Epidermal melanocyte (primary cell): ENCODE results near the gene CAMSAP1.
"Not testable (repeated sequence)": the region's sequence is repeated elsewhere in the genome, so short reads cannot be mapped to it uniquely, and the experiment has no call there.

ENCODE experiments used
- DNase-seq: peaks from one replicate; pipeline ENCODE4 v3.0.0; 2011; ENCODE audit warnings: low spot score; ENCODE audit not compliant: insufficient read length

The CAMSAP1 gene, protein sequence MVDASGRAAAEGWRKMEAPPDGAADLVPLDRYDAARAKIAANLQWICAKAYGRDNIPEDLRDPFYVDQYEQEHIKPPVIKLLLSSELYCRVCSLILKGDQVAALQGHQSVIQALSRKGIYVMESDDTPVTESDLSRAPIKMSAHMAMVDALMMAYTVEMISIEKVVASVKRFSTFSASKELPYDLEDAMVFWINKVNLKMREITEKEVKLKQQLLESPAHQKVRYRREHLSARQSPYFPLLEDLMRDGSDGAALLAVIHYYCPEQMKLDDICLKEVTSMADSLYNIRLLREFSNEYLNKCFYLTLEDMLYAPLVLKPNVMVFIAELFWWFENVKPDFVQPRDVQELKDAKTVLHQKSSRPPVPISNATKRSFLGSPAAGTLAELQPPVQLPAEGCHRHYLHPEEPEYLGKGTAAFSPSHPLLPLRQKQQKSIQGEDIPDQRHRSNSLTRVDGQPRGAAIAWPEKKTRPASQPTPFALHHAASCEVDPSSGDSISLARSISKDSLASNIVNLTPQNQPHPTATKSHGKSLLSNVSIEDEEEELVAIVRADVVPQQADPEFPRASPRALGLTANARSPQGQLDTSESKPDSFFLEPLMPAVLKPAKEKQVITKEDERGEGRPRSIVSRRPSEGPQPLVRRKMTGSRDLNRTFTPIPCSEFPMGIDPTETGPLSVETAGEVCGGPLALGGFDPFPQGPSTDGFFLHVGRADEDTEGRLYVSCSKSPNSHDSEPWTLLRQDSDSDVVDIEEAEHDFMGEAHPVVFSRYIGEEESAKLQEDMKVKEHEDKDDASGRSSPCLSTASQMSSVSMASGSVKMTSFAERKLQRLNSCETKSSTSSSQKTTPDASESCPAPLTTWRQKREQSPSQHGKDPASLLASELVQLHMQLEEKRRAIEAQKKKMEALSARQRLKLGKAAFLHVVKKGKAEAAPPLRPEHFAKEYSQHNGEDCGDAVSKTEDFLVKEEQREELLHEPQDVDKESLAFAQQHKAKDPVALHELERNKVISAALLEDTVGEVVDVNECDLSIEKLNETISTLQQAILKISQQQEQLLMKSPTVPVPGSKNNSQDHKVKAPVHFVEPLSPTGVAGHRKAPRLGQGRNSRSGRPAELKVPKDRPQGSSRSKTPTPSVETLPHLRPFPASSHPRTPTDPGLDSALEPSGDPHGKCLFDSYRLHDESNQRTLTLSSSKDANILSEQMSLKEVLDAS (N-terminal part only)

DNA sequence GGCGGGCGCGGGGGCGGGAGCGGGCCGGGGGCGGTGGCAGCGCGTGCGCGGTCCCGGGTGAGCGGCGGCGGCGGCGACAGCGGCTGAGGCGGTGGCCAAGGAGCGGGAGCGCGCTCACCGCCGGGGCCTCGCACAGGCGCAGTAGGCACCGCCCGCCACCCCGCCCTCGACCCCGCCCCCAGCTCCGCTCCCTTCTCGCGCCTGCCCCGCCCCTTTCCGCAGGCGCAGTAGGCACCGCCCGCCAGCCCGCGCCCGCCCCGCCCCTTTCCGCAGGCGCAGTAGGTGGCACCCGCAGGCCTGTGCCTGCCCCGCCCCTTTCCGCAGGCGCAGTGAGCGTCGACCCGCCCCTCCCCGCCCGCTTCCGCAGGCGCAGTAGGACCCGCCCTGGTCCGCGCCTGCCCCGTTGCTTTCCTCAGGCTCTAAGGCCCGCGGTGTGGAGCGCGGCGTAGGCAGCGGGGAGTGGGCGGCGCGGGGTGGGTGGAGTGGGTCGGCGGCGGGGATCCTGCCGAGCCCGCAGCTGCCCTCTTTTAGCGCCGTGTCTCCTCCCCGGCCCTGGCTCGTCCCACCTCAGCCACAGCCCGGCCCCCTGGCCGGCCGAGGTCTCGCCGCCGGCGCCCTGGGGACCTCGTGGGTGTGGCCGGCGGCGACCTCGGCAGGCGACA, at the start of gene CAMSAP1:
Gene CAMSAP1, minus strand, starts transcription at position 116 of the 662 bp plus-strand sequence. CDS start 387 bp downstream, outside the sequence.
- peak; percentile 91 for DNase-seq

DNA sequence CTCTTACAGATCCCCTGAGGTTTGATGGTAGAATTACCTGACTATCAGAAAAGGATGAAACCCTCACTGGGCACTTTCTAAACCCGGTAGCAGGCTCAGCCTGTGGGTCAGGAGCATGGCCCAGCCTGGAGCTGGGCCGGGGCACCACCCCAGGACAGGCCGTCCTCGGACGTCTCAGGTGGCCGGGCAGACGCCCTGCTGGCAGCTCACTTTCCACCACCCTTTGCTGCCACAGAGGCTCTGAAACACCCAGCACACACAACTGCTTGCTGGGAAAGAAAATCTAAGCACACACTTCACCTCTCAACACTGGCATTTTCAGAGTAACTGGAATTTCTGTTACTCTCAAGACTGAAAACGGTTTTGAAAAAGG, 49.4 kb upstream of the CAMSAP1 start:
- DNase-seq, result no peak

DNA sequence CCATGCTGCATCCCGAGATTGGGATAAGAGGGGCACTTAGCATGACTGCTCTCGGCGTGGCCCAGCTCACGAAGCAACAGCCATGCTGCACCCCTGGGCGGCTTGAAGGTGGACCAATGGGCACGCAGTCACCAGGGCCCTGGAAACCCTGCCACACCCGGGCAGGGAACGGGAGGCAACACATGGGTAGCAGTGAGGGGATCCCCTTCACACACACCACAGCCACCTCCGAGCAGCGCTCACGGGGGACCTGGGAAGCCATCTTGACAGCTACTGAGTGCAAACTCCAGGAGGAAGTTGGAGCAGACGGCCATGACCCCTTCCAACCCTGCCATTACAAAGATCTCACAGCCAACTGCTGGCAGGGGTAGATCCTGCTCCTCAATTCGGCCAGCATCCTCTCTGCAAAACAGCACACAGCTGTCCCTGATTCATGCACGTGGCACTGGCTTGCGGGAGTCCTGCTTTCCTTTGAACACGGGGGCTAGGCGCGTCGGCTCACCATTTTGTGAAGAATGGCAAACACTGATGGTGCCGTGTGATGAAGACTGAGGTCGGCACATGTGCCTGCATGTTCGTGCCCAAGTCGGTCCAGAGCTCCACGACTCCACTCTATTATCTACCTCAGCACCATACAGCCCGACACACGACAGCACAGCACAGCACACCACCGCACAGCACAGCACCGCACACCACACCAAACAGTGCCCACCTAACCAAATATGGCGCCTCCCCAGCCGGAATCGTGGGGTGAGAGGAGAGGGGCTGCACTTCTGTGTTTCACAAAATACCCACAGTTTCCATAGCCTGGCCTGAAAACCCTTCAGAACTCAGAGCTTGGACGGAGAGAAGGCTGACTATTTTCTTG, 48.8 kb upstream of the CAMSAP1 start:
- DNase-seq, result no peak

DNA sequence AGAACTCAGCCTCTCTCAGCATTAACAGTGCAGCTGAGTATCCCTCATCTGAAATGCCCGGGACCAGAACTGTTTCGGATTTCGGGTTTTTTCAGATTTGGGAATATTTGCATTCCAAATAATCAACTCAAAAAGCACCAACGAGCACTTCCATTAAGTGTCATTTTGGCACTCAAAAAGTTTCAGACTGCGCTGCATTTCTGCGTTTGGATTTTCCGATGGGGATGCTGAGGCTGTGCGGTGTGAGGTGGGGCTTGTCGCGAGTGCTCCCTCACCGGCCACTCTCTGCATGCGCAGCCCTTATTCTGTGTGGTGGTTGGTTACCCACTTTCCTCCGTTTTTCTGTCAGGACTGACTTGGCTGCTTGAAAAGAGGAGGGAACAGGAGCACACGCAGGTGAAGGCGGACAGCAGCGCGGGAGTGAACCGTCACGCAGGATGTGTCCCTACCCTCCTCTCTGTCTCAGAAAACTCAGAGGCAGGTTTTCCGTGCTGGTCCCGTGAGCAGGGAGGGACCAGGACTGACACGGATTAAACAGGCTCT, 45.4 kb upstream of the CAMSAP1 start:
- DNase-seq, result no peak

DNA sequence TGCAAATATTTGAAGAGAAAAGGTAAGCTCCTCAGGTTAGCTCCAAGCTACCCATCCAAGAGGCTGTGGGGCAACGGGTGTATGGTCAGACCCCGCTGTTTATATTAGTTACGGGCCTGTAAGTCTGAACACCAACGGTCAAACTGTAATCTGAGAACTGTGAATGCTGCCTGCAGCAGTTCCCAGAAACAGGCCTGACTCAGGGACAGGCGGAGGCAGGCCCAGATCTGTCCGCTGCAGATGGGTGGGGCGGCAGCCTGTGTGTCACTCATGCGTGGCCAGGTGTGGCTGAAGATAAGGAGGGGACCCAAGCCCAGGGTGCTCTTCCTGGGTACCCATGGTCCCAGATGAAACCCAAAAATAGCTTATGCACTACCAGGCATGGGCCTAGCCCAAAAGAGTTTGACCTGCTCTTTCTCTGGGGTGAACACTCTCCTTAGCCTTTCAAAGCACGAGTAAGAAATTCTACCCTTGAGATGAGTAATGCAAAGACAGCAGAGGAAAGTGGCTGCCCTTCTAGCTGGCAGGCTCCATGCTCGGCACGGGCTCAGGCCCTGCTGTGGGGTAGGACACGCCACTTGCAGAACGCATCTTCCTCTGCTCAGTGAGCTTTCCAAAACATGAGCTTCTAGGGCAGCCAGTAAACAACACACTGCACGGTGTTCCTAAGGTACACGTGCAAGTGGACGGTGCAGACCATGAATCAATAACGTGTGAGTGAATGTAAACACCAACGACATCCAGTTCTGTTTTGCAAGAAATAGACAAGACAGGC, 44.7 kb upstream of the CAMSAP1 start:
- DNase-seq, result no peak

DNA sequence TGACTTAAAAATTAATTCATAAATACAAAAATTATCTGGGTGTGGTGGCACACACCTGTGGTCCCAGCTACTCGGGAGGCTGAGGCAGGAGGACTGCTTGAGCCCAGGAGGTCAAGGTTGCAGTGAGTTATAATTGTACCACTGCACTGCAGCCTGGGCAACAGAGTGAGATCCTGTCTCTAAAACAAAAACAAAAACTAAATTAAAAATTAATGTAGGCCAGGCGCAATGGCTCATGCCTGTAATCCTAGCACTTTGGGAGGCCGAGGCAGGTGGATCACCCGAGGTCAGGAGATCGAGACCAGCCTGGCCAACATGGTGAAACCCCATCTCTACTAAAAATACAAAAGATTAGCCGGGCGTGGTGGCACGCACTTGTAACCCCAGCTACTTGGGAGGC, 44.0 kb upstream of the CAMSAP1 start:
- DNase-seq, result not testable (repeated sequence)

DNA sequence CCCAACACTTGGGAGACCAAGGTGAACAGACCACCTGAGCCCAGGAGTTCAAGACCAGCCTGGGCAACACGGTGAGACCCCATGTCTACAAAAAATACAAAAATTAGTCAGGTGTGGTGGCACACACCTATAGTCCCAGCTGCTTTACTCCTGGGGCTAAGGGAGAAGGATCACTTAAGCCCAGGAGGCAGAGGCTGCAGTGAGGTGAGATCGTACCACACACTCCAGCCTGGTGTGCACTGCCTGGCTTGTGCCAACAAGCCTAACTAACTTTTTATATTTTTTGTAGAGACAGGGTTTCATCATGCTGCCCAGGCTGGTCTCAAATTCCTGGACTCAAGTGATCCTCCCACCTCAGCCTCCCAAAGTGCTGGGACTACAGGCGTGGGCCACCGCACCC, 43.5 kb upstream of the CAMSAP1 start:
- DNase-seq, result not testable (repeated sequence)

DNA sequence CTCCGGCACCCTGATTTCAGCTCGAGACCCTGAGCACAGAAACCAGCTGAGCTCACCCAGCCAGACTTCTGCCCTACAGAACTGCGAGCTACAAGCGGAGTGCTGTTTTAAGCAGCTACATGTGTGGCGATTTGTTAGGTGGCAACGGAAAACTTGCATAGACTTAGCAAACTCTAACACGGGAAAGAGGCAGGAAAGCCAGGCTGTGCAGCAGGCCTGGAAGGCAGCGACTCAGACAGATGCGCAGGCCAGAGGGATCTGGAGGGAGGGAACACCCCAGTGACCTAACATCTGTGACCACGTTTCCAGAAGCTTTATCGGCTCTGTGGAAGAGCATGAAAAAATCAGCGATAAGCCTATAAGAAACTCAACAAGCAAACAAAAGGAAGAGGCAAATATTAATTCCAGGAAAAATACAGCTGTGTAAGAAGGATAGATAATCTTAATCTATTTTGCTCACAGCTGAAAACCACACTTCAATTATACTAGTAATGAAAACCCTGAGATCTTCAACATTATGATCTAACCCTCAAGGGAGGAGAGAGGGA, 42.9 kb upstream of the CAMSAP1 start:
- DNase-seq, result no peak

DNA sequence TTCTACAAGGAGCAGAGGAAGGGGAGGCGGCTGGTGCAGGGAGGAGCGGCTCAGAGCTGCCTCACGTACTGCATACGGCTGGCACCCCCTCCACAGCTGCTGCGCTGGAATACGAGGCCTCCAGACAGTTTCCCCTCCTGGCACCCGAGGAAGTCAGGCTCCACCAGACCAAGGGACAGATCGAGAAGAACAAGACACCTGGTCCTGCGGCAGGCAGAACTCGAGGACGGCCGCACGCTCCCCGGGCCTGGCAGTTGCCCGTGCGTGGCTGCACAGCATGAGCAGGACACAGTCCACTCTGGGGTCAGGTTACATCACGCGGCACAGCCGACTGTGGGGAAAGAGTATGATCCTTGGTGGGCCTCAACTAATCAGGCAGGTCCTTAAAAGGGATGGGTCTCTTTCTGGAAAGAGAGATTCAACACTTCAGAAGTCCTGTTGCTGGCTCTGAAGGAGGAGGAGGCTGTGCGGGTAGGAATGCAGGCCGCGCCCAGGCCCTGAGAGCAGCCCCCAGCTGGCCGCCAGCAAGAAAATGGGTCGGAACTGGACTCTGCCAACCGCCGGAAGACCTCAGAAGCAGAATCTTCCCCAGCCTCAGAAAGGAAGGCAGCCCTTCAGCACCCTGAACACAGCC, 42.3 kb upstream of the CAMSAP1 start:
- DNase-seq, result no peak

DNA sequence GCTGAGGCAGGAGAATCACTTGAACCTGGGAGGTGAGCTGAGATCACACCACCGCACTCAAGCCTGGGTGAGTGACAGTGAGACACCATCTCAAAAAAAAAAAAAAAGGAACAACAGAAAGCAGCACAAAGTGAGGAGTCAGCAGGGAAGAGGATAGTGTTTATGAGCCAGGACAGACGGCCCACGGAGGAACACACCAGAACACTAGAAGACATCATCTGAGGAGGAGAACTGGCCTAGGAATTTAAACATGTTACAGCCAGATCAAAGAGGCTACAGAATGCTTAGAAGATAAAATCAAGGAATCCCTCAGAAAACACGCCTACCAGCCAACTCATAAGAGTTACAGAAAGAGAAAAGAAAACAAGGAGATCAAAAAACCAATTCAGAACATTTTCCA, 41.6 kb upstream of the CAMSAP1 start:
- no peak for DNase-seq

DNA sequence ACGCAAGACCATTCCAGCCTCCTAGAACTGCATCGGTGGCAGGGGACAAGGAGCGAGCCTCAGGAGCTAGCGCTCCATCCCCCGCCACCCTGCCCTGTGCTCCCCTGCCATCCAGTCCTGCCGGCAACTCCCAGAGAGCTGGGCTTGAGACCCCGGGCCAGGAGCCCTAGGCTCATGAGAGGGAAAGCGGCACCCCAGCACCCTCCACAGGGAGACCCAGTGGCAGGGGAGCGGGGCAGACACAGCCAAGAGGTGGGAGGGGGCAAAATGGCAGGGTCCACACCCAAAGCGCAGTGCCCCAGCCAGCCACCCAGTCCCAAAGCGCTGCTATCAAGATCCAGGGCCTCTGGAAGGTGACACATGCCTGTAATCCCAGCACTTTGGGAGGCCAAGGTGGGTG, 41.1 kb upstream of the CAMSAP1 start:
- no peak for DNase-seq

DNA sequence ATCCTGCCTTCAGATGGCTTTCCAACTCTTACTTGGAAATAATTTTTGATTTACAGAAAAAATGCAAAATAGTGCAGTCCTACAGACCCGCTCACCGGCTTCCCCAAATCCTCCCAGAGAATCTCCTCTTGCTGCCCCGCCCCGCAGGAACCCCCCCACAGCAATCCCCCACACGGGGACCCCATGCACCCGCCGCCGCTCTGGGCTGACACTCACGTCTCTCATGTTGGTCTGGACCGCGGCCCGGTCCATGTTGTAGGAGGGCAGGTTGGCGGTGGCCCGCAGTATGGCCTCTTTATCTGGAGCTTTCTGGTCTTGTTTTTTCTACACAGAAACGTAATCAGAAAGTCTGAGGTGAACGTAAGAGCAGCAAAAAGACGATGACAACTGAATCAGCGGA, 40.2 kb upstream of the CAMSAP1 start:
- DNase-seq, result no peak

DNA sequence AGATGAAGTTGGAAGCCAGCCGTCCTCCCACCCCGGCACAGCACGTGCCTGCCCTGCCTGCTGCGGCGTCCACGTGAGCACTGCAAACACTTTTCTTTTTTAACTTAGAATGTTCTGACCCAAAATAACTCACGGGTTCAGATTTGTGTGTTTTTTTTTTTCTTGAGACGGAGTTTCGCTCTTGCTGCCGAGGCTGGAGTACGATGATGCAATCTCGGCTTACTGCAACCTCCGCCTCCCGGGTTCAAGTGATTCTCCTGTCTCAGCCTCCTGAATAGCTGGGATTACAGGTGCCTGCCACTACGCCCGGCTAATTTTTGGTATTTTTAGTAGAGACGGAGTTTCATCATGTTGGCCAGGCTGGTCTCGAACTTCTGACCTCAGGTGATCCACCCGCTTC, 39.8 kb upstream of the CAMSAP1 start:
- DNase-seq, result not testable (repeated sequence)

DNA sequence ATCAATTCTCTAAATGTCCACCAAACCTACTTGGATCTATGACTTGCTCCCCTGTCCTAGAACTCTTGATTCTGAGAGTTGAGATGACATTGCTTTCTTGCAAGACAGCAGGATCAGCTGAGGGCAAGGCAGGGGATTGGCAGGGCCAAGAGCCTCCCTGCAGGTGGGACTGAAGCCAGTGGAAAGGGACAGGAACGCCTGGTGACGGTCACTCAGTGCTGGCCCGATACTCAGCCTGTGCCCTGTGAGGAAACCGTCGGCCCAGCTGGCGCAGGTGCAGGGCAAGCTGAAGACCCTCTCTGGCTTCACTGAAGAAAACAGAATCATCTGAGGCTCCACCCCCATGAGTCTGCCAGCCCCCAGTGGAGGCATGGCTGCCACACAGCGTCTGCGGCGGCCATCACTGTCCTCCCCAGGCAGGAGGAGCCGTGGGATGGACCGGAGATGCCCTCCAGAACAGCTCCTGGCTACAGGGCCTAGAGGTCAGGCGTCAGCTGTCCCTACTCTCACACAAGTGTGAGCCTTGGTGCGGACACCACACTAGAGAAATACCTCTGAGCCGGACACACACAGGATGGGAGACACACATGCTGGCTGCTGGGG, 39.1 kb upstream of the CAMSAP1 start:
- no peak for DNase-seq

DNA sequence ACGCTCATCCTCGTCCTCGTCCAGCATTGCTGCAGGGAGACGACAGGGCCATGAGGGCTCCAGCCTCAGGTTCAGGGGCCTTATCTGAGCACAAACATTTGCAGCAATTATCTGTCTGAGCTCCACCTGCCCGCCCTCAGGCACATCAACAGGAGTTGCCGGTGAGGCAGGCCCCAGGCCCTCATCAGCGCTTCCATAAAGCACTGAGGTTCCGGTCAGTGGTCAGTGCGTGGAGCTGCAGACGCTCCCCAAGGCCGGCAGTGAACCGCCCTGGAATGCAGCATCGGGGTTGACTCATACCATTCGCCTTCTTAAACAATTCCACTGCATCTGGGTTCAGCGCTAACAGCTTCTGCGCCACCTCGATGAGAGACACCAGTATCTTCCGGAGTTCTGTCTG, 38.6 kb upstream of the CAMSAP1 start:
- no peak for DNase-seq

DNA sequence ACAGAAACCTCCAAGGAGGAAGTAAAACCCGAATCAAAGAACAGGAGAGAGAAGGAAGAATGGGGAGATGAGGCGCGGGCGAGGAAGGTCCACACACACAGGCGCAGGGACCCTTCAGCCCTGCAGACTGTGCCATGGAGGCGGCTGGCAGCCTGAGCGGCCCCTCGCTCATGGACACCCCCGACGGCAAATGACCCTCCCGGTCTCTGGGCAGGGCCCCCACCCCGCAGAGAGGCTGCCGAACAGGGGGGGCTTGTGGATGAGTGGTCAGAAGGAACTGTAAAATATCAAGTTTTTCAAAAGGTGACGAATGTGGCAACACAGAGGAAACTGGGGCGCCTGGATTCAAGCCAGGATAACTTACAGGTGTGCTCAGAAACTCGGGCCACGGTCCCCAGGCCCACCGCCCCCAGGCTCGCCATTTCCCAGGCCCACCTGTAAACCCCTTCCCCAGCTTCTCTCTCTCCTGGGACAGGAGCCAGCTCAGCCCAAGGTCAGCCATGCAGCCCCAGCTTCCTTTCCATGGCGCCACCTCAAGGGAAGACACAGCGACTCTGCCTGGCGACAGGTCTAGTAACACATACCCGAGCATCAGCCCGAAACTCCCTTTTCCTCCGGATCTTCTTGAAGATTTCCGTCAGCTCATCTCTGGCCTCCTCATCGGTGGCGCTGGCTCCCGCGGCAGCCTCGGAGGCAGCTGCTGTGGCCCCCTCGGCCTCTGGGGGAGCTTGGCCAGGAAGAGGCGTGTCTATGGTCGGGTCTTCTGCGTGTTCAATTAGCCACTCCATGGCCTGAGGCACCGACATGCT, 37.3 kb upstream of the CAMSAP1 start:
- no peak for DNase-seq

DNA sequence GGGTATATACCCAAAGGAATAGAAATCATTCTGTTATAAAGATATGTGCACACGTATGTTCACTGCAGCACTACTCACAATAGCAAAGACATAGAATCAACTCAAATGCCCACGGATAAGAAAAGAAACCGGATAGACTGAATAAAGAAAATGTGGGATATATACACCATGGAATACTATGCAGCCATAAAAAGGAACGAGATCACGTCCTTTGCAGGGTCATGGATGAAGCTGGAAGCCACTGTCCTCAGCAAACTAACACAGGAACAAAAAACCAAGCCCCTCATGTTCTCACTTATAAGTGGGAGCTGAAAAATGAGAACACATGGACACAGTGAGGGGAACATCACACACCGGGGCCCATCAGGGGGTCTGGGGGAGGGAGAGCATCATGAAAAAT, 36.3 kb upstream of the CAMSAP1 start:
- DNase-seq, result not testable (repeated sequence)
